HG03571 (cell line): ENCODE measurements around the gene ARHGAP8.
"Not testable (repeated sequence)": the region's sequence is repeated elsewhere in the genome, so short reads cannot be mapped to it uniquely, and the experiment has no call there.

Experiments used
- ATAC-seq: cut with Tn5 transposase; IDR thresholded peaks from one replicate; pipeline ENCODE4 v1.9.1; 2021; ENCODE audit not compliant: unreplicated experiment

The ARHGAP8 gene

DNA sequence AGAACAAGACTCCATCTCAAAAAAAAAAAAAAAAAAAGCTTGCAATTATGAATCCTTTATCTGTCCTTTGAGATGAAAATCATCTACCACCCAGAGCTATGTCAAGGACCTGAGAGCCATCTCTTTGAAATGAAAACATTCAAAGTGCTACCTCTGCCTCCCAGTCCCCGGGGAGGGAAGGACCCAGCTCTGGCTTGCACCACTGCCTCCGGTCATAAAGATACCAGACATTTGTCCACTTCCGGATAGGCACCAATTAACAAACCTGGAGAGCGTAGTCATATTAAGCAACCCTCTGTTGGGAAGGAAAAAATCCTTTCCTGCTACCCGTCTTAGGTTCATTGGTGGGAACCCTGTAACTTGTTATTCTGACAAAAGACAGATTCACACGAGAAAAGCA is 98.6 kb downstream of the ARHGAP8 start:
- no peak for ATAC-seq

DNA sequence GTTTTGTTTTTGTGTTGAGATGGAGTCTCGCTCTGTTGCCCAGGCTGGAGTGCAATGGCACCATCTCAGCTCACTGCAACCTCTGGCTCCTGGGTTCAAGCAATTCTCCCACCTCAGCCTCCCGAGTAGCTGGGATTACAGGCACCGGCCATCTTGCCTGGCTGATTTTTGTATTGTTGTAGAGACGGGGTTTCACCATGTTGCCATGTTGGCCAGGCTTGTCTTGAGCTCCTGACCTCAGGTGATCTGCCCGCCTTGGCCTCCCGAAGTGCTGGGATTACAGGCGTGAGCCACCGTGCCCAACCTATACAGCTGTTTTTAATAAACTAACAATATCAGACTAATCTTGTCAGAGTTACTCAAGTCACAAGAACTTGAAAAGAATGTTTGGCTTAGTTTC is 102.3 kb downstream of the ARHGAP8 start:
- ATAC-seq, result not testable (repeated sequence)

DNA sequence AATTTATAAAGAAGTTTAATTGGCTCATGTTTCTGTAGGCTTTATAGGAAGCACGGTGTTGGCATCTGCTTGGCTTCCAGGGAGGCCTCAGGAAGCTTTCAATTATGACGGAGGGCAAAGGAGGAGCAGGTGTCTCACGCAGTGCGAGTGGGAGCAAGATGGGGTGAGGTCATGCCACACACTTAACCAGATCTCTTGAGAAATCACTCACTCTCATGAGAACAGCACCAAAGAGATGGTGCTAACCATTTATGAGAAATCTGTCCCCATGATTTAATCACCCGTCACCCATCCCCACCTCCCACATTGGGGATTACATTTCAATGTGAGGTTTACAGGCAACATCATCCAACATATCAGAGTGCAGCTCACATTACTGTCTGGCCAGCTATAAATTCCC is 103.5 kb downstream of the ARHGAP8 start:
- no peak for ATAC-seq

DNA sequence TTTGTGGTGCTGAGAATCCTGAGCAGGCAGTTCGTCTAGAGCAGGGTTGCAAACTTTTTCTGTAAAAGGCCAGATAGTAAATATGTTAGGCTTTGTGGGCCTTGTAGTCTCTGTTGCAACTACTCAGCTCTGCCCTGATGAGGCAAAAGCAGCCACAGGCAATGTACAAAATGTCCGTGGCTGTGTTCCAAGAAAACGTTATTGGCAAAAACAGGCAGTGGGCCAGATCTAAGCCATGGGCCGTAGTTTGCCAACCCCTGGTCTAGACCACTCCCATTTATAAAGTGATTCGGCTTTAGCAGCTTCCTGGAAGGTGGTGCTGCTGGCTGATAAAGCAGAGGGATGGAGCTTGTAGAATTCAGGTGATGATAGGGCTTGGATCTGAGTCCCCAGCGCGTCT is 106.4 kb downstream of the ARHGAP8 start:
- ATAC-seq, result not testable (repeated sequence)

DNA sequence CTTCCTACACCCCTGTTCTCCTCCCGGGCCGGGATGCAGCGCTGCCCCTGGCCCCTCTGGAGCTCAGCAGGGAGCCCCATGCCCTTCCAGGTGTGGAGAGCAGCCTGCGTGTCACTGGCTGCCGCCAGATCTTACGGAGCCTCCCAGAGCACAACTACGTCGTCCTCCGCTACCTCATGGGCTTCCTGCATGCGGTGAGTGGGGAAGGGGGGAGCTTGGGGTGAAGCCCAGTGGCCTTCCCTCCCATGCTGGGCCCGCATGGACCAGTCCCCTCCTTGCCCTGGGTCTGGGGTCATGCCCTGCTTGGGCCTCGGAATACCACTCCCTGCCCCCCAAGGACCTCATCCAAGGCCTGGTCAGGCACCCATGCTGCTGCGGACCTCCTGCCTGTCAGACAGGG is 107.3 kb downstream of the ARHGAP8 start:
- no peak for ATAC-seq

DNA sequence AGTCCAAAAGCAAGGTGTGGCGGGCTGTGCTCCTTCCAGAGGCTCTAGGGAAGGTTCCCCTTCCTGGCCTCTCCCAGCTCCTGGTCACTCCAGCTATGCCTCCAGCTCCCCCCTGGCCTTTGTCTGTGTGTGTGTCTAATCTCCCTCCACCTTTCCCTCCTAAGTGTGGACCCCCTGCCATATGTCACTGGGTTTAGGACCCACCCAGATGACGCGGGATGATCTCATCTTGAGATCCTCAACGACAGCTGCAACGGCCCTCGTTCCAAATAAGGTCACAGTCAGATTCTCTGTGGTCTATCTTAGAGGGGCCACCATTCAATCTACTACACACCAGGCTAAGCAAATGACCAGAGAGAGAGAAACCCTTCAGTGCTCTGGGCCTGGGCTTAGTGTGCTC is 107.9 kb downstream of the ARHGAP8 start:
- ATAC-seq, result no peak

DNA sequence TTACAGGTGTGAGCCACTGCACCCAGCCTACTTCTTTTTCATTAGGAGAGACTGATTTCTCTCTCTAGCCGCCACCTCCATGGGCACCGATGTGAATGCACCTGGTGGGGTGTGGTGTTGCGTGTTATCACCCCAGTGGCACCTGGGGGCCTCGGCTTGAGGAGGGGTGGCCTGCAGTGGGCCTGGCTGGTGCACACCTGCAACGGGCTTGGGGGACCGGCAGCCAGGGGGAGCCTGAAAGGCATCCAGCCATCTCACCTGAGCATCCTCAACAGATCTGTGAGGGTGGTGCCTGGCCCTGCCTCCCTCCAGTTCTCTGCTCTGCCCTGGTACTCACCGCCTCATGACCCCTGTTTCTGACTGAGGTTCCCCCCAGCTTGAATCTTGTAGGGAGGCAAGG is 108.9 kb downstream of the ARHGAP8 start:
- no peak for ATAC-seq

DNA sequence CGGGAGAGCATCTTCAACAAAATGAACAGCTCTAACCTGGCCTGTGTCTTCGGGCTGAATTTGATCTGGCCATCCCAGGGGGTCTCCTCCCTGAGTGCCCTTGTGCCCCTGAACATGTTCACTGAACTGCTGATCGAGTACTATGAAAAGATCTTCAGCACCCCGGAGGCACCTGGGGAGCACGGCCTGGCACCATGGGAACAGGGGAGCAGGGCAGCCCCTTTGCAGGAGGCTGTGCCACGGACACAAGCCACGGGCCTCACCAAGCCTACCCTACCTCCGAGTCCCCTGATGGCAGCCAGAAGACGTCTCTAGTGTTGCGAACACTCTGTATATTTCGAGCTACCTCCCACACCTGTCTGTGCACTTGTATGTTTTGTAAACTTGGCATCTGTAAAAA is 109.9 kb downstream of the ARHGAP8 start:
- ATAC-seq, result no peak

DNA sequence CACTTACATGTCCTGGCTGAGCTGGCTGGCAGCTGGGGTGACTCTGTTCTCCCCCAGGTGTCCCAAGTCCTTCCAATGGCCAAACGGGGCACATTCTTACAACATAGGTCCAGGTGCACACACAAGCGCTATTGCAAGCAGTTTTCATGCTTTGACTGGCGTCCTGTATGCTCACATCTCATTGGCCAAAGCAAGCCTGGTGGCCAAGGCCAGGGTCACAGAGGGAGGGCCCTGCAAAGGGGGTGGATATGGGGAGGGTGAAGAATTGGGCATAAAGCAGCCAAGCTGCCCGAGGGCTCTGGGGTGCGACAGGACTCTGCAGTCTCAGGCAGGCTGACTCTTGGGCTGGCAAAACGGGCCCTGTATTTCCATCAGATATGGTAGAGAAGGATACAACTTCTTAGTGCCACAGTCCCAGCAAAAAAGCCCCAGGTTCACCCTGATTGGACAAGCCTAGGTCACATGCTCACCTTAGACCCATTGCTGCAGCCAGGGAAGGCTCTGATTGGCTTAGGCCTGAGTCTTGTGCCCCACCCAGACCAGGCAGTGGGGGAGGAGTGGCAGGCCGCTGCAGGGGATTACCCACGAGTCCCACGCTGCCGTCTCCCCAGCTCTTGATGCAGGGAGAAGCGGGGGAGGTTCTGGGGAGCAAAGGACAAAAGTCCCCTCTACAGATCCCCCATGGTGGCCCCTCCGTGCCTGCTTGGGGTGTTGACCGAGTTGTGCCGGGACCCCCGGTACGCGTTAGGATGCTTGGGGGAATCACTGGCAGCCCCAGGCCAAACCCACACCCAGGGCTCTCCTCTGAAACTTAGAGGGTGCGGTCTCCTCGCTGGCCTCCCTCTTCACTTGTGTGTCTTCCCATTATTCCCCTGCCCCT is 110.8 kb downstream of the ARHGAP8 start:
- ATAC-seq, result no peak

DNA sequence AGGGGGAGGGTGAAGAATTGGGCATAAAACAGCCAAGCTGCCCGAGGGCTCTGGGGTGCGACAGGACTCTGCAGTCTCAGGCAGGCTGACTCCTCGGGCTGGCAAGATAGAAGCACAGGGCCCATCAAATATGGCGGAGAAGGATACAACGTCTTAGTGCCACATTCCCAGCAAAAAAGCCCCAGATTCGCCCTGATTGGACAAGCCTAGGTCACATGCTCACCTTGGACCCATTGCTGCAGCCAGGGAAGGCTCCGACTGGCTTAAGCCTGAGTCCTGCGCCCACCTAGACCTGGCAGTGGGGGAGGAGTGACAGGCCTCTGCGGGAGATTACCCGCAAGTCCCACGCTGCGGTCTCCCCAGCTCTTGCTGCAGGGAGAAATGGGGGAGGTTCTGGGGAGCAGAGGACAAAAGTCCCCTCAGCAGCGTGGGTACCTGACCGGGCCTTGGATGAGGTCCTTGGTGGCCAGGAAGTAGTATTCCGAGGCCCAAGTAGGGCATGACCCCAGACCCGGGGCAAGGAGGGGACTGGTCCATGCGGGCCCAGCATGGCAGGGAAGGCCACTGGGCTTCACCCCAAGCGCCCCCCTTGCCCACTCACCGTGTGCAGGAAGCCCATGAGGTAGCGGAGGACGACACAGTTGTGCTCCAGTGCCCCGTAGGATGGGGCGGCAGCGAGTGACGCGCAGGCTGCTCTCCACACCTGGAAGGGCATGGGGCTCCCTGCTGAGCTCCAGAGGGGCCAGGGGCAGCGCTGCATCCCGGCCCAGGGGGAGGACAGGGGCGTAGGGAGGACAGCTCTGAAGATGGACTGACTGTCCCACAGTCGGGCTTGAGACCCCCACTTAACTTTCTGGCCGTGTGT is 113.0 kb downstream of the ARHGAP8 start:
- ATAC-seq, result no peak

DNA sequence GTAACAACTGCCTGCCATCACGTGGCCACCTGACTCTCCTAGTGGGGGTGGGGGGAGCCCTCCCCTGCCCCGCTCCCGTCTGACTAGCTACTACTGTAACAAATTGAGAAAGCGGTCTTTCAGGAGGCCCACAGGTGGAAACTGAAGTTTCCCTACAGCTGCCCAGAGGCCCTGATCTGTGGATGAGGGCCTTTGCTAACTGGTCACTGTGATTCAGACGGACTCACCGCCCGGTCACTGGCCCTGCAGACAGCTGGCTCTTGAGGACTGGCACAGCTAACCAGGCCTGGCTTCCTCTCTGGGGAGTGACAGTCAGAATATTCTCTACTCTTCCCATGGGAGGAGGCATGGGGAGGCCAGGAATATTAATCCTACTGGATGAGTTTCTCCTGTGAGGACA is 116.8 kb downstream of the ARHGAP8 start:
- no peak for ATAC-seq

DNA sequence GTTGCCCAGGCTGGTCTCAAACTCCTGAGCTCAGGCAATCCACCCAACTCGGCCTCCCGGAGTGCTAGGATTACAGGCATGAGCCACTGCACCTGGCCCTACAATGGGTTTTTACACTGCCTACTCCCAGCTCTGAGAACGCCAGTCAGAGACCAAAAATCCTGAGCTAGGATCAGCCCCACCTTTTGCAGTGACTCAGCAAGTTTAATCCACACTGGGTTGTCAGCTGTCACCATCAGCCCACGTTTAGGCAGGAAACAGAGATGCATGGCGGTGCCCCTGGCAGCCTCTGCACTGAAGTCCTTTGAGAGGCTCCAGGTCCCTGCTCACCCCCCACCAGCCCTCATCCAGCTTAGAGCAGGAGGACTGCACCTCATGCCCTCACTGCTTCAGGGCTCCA is 117.6 kb downstream of the ARHGAP8 start:
- no peak for ATAC-seq

DNA sequence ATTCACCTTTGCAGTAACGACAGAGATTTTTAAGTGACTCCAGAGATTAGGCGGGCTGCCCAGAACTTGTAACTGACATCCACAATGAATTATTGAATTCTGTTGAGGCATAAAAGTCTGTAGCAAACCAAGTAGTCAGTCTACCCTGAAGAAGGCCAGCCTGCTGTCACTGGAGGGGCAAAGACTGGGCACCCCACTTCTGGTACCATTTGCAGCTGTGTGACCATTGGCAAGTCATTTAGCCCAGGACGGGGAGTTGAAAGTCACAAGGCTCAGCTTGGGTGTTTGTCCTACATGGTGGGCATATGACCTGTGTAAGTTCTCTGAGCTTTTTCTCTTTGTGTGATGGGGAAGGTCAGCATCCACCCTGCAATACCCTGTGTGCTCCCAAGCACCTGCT is 119.4 kb downstream of the ARHGAP8 start:
- no peak for ATAC-seq

DNA sequence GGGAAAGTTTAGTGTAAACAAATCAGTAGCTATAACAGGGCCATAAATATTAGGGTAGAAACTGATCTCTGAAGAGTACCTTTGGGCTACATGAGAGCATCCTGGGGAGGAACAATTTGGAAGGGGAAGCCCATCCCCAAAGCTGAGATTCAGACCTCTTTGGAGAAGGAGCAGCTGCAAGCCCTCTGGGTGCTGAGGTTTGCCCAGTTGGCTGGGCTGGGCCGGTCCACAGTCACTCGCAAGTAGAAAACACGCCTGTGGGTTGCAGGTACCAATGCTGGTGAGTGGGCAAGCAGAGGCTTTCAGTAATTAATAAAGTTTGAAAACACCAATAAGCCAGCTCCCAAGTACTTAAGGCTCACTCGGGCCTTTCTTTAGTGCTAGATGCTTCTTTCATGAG is 124.5 kb downstream of the ARHGAP8 start:
- no peak for ATAC-seq

DNA sequence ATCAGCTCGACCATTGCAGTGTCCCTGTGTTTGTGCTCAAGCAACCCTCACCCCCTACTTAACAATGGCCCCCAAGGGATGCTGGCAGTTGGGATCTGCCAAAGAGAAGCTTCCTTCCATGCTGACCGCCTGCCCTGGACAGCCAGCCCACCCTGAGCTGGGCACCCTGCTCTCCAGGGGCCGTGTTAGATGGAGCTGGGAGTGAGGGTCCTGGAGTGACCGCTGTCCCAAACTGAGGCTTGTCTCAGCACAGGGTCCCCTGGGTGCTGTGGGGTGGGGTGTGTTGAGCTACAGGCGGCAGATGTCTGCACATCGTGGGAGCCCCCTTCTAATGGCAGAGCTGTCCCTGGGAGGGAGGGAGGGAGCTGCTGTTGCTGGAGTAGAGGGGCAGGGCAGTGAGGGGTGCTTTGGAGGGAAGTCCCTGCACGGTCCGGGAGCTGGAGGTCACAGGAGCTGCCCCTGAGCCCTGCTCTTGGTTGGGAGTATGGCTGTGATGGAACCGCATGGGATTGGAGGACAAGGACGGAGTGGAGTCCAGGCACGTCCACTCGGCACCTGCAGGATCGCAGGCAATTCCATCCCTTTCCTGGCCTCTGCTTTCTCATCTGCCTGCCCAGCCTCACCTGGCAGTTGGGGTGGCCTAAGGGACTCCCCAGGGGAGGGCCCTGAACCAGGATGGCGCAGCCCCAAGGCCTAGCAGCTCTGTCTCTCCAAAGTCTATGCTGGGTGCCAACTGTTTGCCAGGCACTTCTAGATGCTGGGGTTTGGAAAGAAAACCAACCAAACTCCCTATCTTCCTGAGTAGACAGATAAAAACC is 126.3 kb downstream of the ARHGAP8 start:
- no peak for ATAC-seq

DNA sequence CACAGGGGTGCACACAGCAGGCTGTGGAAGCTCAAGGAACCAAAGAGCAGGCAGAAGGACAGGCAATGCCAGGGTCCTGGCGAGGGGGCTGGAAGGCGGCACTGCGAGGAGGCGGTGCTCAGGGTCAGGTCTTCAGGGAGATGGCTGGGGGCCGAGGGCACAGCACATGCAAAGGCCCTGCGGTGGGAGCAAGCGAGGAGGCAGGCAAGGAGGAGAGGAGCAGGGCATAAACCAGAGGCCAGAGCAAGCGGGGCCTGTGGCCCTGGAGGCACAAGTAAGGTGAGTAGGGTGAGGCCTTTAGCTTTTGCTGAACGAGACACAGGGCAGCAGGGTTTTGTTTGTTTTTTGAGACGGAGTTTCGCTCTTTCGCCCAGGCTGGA is 126.9 kb downstream of the ARHGAP8 start:
- ATAC-seq, result no peak

DNA sequence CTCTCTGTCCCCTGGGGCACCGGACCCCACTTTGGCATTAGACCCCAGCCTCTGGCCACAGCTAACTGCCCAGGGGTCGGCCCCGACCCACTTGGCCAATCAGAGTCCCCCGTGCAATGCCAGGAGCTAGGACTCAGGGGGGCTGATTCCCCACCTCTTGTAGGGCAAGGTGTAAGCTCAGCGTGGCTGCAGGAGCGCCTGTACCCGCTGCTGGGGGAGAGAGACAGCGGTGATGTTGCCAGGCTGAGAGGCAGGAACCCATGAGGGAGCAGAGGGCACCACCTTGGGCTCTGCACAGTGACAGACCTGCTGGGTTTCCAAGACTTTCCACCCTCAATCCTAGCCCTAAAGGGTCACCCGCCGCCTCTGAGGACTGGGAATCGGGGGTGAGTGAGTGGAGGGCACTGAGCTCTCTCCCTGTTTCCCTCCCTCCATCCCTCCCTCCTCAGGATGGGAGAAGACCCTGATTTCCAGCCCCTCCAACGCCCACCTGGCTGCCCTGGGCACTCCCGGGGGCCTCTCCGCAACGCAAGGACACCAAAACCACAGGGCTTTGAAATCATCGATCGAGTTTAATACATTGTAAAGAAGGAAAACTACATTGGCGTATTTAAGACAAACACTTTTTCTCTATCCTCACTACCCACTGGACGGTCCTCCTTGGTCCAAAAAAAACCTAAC is 128.4 kb downstream of the ARHGAP8 start:
- ATAC-seq, result no peak

DNA sequence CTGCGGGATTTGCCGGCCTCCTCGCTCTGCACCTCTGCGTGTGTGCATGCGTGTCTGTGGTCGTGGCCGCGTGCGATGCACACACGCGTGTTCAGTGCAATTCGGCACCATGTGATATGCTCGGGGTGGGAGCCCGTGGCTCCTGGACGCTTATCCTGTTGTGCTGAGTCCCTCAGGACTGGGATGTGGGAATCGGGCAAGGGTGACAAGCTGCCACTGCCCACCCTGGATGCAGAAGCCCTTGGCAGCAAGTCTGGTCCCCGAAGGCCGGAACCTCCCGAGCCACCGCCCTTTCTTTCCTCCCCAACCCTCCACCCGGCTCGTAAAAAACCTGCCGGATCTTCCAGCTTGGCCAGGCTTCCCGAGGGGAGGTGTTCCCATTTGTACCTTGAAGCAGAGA is 129.2 kb downstream of the ARHGAP8 start:
- no peak for ATAC-seq

DNA sequence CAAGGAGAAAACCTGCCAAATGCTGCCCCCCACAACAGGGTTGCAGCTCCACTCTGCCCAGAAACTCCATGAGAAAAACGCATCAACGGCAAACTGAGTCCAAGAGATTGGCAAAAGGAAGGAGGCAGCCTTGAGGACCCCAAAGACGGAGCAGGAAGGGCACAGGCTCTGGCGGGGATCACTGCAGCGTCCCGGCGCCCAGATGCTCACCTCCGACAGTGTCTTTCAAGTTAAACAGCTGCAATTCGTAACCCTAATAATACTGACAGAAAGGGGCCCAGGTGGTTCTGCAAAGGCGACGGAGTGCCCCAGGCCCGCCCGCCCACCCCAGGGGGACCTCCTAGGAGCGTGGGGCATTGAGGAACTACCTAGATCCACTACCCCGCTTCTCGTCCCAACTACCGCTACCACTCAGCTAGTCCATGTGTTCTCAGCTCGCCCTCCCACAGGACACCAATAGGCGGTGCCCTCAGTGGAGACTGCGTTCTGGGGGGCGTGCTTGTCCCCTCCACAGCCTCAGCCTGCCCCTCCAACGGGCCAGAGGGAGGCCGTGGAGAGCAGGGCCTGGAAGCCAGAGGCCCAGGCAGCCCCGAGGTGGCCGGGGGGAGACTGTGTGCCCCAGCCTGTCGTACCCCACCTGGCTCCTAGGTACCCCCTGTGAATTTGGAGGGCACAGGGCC is 130.0 kb downstream of the ARHGAP8 start:
- no peak for ATAC-seq

DNA sequence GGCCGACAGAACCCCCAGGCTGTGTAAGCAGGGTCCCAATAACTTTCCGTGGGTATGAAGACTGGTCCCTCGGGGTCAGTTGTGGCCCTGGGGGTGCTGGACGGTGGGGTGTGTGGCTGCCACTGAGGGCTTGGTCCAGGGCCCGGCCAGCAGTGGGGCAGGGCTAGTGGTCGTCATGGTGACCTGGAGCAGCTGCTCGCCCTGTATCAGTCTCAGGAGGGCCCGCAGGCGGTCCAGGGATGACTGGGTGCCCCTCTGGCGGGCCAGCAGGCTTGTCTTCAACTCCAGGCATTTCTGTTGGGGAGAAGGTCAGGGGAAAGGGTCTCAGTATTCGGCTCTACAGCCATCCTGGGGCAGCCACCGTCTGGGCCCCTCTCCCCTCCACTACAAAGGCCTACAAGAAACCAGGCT is 130.6 kb downstream of the ARHGAP8 start:
- no peak for ATAC-seq
